ENCODE results near the gene ZBTB21.

DNA sequence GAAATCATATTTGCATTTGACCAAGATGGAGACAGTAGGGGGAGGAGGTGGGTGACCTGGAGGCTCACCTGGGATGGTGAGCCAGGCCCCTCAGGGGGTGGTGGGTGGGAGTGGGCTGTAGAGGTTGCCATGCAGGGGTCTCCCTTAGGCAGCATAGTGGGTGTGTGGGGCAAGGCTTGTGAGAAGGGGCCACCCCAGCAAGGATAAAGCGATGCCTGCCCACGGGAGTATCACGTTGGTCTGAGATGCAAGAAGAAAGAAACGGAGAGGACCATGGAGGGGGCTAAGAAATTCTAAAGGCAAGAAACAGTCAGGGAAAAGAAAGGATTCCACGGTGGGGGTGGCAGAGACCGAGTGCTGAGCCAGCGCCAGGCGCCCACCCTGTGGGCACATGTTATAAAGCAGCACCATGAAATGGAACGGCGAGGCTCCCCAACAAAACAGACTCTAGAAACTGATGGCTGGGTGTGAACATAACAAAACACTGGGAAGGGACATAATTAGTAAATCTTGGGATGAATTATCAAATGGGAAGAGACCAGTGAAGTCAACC, 44.6 kb downstream of the ZBTB21 start:
- TF ChIP-seq CTCF (IDR thresholded peaks at IDR 0.05) = no peak
- TF ChIP-seq POLR2A (IDR thresholded peaks at IDR 0.05) = no peak

Measured in thyroid gland (tissue), 4 donors.